Neural cell (in vitro differentiated cells): ENCODE data around the gene NAT8. TPM values are rescaled to one million over a fixed set of nuclear protein-coding genes. Genes with fewer than 3 reads are reported as not detected.
"Not testable (repeated sequence)": the region's sequence is repeated elsewhere in the genome, so short reads cannot be mapped to it uniquely, and the experiment has no call there.

Source experiments
- H2AFZ ChIP-seq: fragments of 200-600, 300-800 bp; sonication (generic), shearing (Covaris generic); 2 replicates; pipeline ENCODE4 v1.6.0; 2014; ENCODE audit warnings: low read depth, mild to moderate bottlenecking, antibody characterized with exemption, low read length, moderate library complexity
- H3F3A ChIP-seq: fragments of 200-600 bp; shearing (Covaris generic); 2 replicates; pipeline ENCODE4 v1.6.1; 2016; ENCODE audit warnings: mild to moderate bottlenecking, moderate library complexity, mixed read lengths, antibody characterized with exemption, low read length; ENCODE audit not compliant: insufficient read depth, poor library complexity, severe bottlenecking
- H3K27ac ChIP-seq: fragments of 200-600, 300-800 bp; sonication (generic), shearing (Covaris generic); 2 replicates; pipeline ENCODE4 v1.5.1; 2014; ENCODE audit warnings: mild to moderate bottlenecking, low read length, moderate library complexity
- H3K27me3 ChIP-seq: fragments of 300-800, 200-600 bp; sonication (generic), shearing (Covaris generic); 2 replicates; pipeline ENCODE4 v1.6.0; 2014; ENCODE audit warnings: mild to moderate bottlenecking, low read depth, low read length, moderate library complexity; ENCODE audit not compliant: insufficient read depth
- H3K36me3 ChIP-seq: fragments of 300-800, 200-600 bp; sonication (generic), shearing (Covaris generic); 2 replicates; pipeline ENCODE4 v1.5.1; 2014; ENCODE audit warnings: mild to moderate bottlenecking, antibody characterized with exemption, low read length, moderate library complexity; ENCODE audit not compliant: insufficient read depth
- H3K4me2 ChIP-seq: fragments of 300-800, 200-600 bp; sonication (generic), shearing (Covaris generic); 2 replicates; pipeline ENCODE4 v1.6.0; 2014; ENCODE audit warnings: mild to moderate bottlenecking, low read length
- H3K4me3 ChIP-seq: fragments of 300-800, 200-600 bp; sonication (generic), shearing (Covaris generic); 2 replicates; pipeline ENCODE4 v1.5.1; 2014; ENCODE audit warnings: mild to moderate bottlenecking, low read length, moderate library complexity
- H3K79me2 ChIP-seq: fragments of 200-600 bp; shearing (Covaris generic); replicated peaks from 2 replicates; pipeline ENCODE4 v1.6.0; 2014; ENCODE audit warnings: mild to moderate bottlenecking, low read length, moderate library complexity; ENCODE audit not compliant: insufficient read depth
- H3K9ac ChIP-seq: fragments of 300-800, 200-600 bp; sonication (generic), shearing (Covaris generic); 2 replicates; pipeline ENCODE4 v1.6.1; 2016; ENCODE audit warnings: mild to moderate bottlenecking, low read length, mixed read lengths
- H3K9me2 ChIP-seq: fragments of 200-600 bp; shearing (Covaris generic); 2 replicates; pipeline ENCODE4 v1.6.1; 2016; ENCODE audit warnings: mild to moderate bottlenecking, low read length, mixed read lengths; ENCODE audit not compliant: insufficient read depth
- H3K9me3 ChIP-seq: fragments of 200-600, 300-800 bp; sonication (generic), shearing (Covaris generic); 2 replicates; pipeline ENCODE4 v1.6.1; 2016; ENCODE audit warnings: mild to moderate bottlenecking, mixed run types, low read length, moderate library complexity, mixed read lengths
- H4K20me1 ChIP-seq: fragments of 200-600 bp; shearing (Covaris generic); 2 replicates; pipeline ENCODE4 v1.6.1; 2016; ENCODE audit warnings: mild to moderate bottlenecking, mixed run types; ENCODE audit not compliant: insufficient read depth
- EZH2 ChIP-seq: fragments of 200-600, 300-800 bp; shearing (Covaris generic), sonication (generic); IDR thresholded peaks from 2 replicates; pipeline ENCODE4 v1.6.1; 2014; ENCODE audit warnings: antibody characterized with exemption, low read length, borderline replicate concordance, mild to moderate bottlenecking; ENCODE audit not compliant: insufficient read depth, poor library complexity, severe bottlenecking
- POLR2AphosphoS5 ChIP-seq: IDR thresholded peaks from 2 replicates; pipeline ENCODE4 v1.6.1; 2012
- polyA plus RNA-seq: library from polyadenylated mRNA; depleted of rRNA; stranded (reverse); fragments of >200 nt; gene quantifications from 2 replicates; pipeline ENCODE4 v1.2.3, GENCODE V29; 2014

NAT8 gene
- polyA plus RNA-seq, 1 donor from 2014 or later, result not detected

GRCh38 chr2:73685764-73686438 lies 43.7 kb upstream of the NAT8 start:
- Histone ChIP-seq H3K4me2 (no peak overlapping the region), H3K79me2 (no peaks in the 10 kb centered on the region), H3K4me3 (no peak overlapping the region), H3F3A (no peaks in the 10 kb centered on the region), H3K27me3 (no peaks in the 10 kb centered on the region), H3K9me3 (no peaks in the 10 kb centered on the region), H3K36me3 (no peaks in the 10 kb centered on the region), H3K27ac (no peak overlapping the region), H2AFZ (no peak overlapping the region), H4K20me1 (no peaks in the 10 kb centered on the region), H3K9ac (no peak overlapping the region), H3K9me2 (no peaks in the 10 kb centered on the region)
- TF ChIP-seq POLR2AphosphoS5 (no peak), EZH2 (no peak)

DNA sequence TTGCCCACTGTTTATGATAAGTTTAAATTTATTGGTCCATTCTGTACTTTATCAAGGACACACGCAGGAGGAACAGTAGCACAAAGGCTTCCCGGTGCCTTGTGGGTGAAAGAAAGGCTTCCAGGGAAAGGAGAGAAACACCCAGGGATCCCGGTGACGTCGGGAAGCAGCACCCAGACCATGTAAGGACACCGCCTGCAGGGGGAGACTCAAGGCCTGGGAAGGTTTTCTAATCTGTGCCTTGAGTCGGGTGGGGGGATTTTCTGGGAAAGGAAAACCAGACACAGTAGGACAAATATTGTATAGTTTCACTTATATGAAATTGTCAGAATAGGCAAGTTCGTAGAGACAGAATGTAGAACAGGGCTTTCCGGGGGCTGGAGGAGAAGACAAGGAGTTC lies 42.7 kb upstream of the NAT8 start:
- H3K27me3 ChIP-seq, H3K4me3 ChIP-seq, H3K4me2 ChIP-seq, H3K9me3 ChIP-seq, H3F3A ChIP-seq, H4K20me1 ChIP-seq, H2AFZ ChIP-seq, H3K36me3 ChIP-seq, H3K79me2 ChIP-seq, H3K9ac ChIP-seq, H3K27ac ChIP-seq, H3K9me2 ChIP-seq: not testable (repeated sequence)

DNA sequence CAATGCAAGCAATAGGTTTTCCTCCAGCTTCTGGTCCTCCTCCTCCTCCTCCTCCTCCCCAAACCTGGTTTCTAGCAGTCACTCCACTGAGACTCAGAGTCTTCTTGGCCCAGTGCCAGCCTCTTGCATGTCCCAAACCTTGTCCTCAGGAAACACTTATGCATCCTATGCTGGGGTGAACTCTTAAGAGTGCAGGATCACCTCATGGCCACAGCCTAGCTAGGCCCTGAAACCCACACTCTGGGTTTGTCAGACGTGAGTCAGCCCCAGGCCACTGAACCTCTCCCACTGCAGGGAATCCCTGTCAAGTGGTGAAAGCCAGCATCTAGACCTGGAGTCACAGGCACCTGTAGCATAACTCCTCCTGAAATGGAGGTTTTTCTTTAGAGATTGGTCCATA lies 42.1 kb upstream of the NAT8 start:
- H4K20me1 ChIP-seq, H3K27ac ChIP-seq, H3K9me2 ChIP-seq, H3K79me2 ChIP-seq, H3K4me2 ChIP-seq, H3K27me3 ChIP-seq, H3K36me3 ChIP-seq, H3K9me3 ChIP-seq, H3K4me3 ChIP-seq, H2AFZ ChIP-seq, H3F3A ChIP-seq, H3K9ac ChIP-seq: not testable (repeated sequence)

- H3K4me2 ChIP-seq, H3K4me3 ChIP-seq, H4K20me1 ChIP-seq, H3K27ac ChIP-seq, H2AFZ ChIP-seq, H3K9me3 ChIP-seq, H3K79me2 ChIP-seq, H3F3A ChIP-seq, H3K36me3 ChIP-seq, H3K9ac ChIP-seq, H3K9me2 ChIP-seq, H3K27me3 ChIP-seq: not testable (repeated sequence)
Observed at GRCh38 chr2:73679951-73680571, 37.8 kb upstream of the NAT8 start.

DNA sequence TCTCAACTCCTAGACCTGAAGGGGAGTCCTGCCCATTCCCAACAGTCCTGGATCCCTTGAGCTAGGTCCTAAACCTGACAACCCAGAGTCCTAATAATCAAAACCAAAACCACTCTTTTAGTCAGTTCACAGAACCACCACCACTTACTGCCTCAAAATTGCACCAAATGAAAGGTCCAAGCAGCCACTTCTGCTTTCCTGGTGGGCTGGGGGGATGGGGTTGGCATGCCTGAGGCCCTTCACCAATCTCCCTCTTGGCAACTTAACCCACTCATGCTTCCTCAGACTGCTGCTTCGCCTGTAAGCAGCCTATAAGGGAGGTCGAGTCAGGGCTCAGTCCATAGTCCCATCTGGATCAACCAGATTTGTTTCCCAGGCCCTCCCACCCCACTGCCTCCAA lies 37.0 kb upstream of the NAT8 start:
- H3K4me2 ChIP-seq, H3K27me3 ChIP-seq, H3K9me3 ChIP-seq, H3K27ac ChIP-seq, H3K9me2 ChIP-seq, H3K4me3 ChIP-seq, H3K79me2 ChIP-seq, H3K36me3 ChIP-seq, H3K9ac ChIP-seq, H4K20me1 ChIP-seq, H3F3A ChIP-seq, H2AFZ ChIP-seq: not testable (repeated sequence)

DNA sequence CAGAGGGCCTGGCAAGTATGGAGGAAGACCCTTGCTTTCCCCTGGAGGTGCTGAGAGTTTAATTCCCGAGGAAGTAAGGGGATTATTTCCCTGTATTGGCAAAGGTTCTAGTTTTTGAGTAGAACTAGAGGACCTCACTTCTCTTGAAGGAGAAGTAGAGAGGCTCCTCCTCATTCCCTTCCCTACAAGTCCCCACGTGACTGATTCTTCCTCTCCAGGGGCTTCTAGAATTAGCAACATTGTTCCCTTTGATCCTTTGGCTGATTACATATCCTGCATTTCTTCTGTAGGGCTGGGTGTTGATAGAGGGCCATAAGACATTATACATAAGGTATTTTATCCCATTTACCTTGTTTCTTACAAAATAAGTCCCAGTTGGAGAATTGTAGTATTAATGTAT lies 35.8 kb upstream of the NAT8 start:
- not testable (repeated sequence) for H3K36me3 ChIP-seq, H4K20me1 ChIP-seq, H3K9ac ChIP-seq, H3F3A ChIP-seq, H3K4me3 ChIP-seq, H3K79me2 ChIP-seq, H3K27me3 ChIP-seq, H3K9me2 ChIP-seq, H3K27ac ChIP-seq, H3K9me3 ChIP-seq, H3K4me2 ChIP-seq, H2AFZ ChIP-seq

GRCh38 chr2:73676211-73676610 lies 34.0 kb upstream of the NAT8 start:
- H3K27ac ChIP-seq, H3K9me3 ChIP-seq, H3K27me3 ChIP-seq, H3K4me2 ChIP-seq, H3F3A ChIP-seq, H3K36me3 ChIP-seq, H3K9me2 ChIP-seq, H3K79me2 ChIP-seq, H2AFZ ChIP-seq, H3K4me3 ChIP-seq, H3K9ac ChIP-seq, H4K20me1 ChIP-seq: not testable (repeated sequence)
